ENCODE results near the gene LACTB.
A peak's percentile ranks its signal among the peaks of the same experiment; 100 is the strongest.

- TF ChIP-seq POLR2AphosphoS5 (IDR thresholded peaks at IDR 0.05; ENCODE audit: borderline replicate concordance, low read depth, low read length) (peak; percentile 75), FOXP2 (optimal IDR thresholded peaks at IDR 0.05; ENCODE audit: control extremely low read depth, extremely low read length, insufficient read depth) (no peak), EZH2 (IDR thresholded peaks at IDR 0.05) (no peak)
Observed at GRCh38 chr15:63188926-63189871, 67.5 kb downstream of the LACTB start, which contains the start of gene RAB8B.
